H1 (cell line): ENCODE data around the gene FCER2. TPM values are rescaled to one million over a fixed set of nuclear protein-coding genes. Genes with fewer than 3 reads are reported as not detected.

Experiments used
- BCL11A ChIP-seq, 2 experiments: IDR thresholded peaks; one replicate each; pipeline ENCODE4 v1.6.1; 2011; ENCODE audit warnings: low read depth in 2 of 2, low read length in 2 of 2, mild to moderate bottlenecking in 2 of 2
- CREB1 ChIP-seq: IDR thresholded peaks from 2 replicates; pipeline ENCODE4 v1.6.1; 2012; ENCODE audit warnings: inconsistent platforms
- CTBP2 ChIP-seq: IDR thresholded peaks from 2 replicates; pipeline ENCODE4 v1.7.0; 2011; ENCODE audit warnings: borderline replicate concordance, mild to moderate bottlenecking, moderate library complexity, mixed read lengths, low read length; ENCODE audit not compliant: insufficient read depth, insufficient read length
- polyA plus RNA-seq, 7 experiments: library from polyadenylated mRNA; depleted of rRNA in 3 of 7; stranded (reverse) in 5 of 7; unstranded in 2 of 7; fragments of >200 nt in 5 of 7; fragments of 200-250 nt in 2 of 7; gene quantifications; 1 replicate in 5 of 7; 2 replicates in 1 of 7; 4 replicates in 1 of 7; pipeline versions ENCODE4 v1.2.1 to v1.2.3, GENCODE V29; 2011 to 2013; ENCODE audit warnings: missing spikeins in 2 of 7, mixed read lengths in 2 of 7
- total RNA-seq: library from RNA; stranded (reverse); fragmentation: NEBNext Ultra II Directional; extraction: Animal tissue kit (Norgen Biotek cat#: 25700); gene quantifications from 2 replicates; pipeline ENCODE4 v1.2.1, GENCODE V29; 2021

The FCER2 gene
- total and polyA plus RNA-seq, 2 of the 8 experiments (the other 6 are each of a cell fraction or from before 2014, with no cell fraction given), result 0.67 TPM; not detected in 1

DNA sequence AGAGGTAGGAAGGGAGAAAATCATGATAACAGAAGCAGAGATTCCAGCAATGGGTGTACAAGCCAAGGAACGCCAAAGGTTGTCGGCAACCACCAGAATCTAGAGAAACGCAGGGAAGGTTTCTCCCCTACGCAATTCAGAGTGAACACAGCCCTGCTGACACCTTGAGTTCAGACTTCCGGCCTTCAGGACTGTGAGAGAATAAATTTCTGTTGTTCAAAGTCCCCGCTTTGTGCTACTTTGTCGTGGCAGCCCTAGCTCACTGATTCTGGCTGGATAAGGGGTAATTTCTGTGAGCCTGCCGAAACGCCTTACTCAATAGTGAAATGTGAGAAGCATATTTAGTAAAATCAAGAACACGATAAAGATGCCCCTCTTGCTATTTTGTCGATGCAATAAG, 35.3 kb upstream of the FCER2 start (continued):
- TF ChIP-seq BCL11A (IDR thresholded peaks at IDR 0.05; ENCODE audit: low read depth in 2 of 2, low read length in 2 of 2) (no peak), CREB1 (no peak), CTBP2 (no peak)
